HG03520 (cell line): ENCODE measurements around the gene LIN54.
"Not testable (repeated sequence)": the region's sequence is repeated elsewhere in the genome, so short reads cannot be mapped to it uniquely, and the experiment has no call there.

ENCODE experiments used
- ATAC-seq: cut with Tn5 transposase; IDR thresholded peaks from one replicate; pipeline ENCODE4 v1.9.1; 2021; ENCODE audit warnings: mild to moderate bottlenecking, moderate library complexity; ENCODE audit not compliant: unreplicated experiment

LIN54 gene

DNA sequence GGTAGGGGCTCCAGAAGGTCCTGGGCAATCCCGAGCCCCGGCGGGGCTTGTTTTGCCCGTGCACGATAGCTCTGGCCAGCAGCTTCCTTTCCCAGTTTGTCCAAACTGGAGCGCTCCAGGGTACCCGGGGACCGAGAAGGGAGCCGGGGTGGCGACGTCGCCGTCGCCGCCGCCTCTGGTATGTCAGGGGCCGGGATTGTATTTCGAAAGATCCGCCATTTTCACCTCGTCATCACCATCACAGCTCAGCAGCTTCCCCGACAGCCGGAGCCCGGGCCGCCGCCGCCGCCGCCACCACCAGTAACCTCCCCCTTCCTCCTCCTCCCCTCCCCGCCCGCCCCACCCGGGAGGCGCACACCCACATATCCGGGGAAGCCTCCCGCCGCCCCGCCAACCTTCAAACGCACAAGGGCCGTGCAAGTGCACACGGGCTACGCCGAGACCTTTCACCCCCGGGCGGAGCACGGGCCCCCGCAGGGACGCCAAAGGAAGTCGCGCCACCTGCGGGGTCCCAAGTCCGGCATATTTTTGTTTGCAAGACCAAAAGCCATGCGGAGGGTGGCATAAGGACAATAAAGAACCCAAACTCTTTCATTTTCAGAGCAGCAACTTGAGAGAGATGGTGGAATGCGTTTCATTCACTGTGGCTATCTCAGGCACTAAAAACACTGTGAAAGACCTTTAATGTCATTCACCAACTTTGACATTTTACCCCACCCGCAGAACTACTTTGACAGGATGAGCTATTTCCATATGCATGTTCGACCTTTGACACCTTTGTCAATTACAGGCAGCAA is at the start of gene LIN54:
LIN54 (minus strand) TSS at position 302 of the 797 bp plus-strand sequence. CDS start 25,979 bp downstream, outside the sequence.
- ATAC-seq = peak; percentile 36

DNA sequence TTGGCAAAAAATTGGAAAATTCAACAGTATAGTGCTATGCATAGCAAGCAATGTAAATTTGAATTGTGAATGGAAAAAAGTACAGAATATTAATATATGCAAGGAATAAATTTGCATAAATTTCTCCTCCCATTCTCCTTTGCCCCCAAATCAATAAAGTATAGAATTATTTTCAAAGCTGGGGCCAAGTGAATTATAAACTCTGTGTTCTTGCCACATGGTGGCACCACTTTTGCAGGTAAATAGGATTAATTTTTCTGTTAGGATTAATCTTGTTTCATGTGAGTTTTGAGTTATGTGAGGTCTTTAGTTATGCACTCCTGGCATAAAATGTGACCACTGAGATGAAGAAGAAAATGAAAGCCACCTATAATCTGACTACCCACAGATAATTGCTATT is 44.3 kb upstream of the LIN54 start:
- ATAC-seq = no peak

DNA sequence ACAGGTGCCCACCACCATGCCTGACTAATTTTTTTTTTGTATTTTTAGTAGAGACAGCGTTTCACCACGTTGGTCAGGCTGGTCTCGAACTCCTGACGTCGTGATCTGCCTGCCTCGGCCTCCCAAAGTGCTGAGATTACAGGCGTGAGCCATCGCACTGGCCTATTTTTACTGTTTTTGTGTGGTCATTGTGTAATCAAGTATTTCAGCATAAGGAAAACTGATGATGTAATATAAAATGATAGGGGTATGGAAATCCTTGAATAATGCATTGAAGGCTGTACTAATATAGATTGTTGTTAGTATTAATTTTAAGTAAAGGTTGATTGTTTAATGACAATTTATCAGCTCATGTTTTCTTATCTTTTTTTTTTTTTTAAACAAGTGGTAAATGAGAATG is 38.2 kb upstream of the LIN54 start:
- not testable (repeated sequence) for ATAC-seq

DNA sequence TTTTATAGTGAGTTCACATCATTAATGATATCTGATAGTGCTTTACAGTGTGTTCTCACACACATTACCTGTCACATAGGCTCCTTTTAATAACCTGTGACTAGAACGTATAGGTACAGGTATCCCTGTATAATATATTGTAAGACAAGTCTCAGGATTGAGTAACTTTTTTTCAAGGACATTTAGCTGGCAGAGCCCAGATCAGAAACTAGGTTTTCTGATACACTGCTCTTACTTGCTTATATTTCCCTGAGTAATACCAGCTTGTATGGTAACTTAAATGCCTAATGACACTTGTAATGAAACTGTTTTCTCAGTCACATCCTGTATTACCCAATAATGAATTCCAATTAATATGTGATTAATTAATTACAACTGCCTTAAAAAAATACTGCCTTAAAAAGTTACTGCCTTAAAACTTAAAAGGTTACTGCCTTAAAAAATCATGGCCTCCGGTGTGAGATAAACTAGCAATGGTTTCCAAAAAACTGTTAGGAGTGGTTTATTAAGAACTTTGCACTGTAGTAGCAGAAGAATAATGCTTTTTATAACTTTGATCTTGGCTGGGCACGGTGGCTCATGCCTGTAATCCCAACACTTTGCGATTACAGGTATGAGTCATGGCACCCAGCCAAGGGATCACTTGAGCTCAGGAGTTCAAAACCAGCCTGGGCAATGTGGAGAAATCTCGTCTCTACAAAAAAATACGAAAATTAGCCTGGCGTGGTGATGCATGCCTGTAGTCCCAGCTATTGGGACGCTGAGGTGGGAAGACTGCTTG is 36.3 kb upstream of the LIN54 start:
- no peak for ATAC-seq

DNA sequence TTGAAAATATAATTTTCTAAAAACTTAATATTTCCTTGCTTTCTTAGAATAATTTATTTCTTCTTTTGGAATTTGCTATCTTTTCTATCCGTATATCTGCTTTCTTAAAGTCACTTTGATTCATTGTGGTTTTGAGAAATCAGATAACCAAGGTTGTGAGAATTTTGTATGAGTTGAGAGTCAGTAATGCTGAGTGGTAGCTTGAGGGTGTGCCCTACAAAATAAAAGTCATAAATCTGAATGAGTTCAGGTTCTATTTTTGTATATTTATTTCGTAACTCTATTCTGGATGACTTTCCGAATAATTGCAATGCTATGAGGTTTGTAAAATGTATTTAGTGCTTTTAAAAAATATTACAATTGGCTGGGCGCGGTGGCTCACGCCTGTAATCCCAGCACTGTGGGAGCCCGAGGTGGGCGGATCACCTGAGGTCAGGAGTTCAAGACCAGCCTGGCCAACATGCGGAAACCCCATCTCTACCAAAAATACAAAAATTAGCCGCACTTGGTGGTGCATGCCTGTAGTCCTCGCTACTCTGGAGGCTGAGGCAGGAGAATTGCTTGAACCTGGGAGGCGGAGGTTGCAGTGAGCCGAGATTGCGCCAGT is 33.3 kb upstream of the LIN54 start:
- no peak for ATAC-seq

DNA sequence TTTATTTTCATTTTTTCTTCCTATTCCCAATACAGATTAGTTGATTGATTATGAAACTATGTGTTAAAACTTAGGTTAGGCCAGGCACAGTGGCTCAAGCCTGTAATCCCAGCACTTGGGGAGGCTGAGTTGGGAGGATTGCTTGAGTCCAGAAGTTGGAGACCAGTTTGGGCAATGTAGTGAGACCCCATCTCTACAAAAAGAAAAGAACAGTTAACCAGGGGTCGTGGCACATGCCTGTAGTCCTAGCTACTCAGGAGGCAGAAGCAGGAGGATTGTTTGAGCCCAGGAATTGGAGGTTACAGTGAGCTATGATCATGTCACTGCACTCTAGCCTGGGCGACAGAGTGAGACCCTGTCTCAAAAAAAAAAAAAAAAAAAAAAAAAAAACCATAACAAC is 32.5 kb upstream of the LIN54 start:
- not testable (repeated sequence) for ATAC-seq

DNA sequence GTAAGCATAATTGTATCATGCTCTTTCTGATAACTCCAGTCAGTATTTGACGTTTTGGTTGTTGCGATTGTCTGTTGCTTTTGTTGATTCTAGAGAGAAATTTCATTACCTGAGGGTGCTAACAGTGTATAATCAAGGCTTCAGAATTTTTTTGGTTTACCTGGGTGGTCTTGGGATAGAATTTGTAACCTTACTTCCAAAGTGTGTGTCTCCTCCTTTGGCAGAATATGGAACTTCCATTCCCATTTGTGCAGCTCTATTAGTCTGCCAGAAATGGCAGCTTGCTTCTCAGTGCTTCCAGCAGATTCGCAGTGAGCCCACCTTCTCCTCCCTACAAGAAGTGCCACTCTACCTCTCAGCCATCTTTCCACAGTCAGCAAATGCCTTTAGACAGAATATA is 29.6 kb upstream of the LIN54 start:
- no peak for ATAC-seq

DNA sequence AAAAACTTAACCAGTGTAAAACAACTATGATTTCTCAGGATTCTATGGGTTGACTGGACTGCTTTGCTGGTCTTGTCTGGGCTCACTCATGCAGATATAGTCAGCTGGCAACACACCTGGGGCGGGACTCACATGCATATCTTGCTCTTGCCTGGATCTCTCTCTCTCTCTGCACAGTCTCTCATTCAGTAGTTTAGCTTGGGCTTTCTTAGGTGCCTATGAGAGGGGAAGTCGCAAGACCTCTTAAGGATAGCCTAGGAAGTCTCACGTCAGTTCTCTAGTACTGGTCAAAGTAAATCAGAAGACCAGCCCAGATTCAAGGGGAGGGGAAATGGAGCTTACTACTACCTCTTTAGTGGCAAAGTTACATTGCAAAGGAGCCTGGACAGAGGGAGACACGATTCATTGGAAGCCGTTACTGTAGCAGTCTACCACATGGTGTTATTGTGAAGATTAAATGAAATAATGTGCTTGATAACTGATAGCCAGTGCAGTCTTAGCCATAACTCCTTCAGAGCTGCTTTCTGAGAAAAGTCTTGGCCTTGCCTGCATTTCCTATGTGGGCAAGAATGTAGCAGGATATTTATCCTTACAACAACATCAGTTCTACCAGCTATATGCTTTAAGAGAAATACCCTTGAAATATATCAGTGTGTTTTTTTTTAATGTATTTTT is 26.5 kb upstream of the LIN54 start:
- ATAC-seq = no peak

DNA sequence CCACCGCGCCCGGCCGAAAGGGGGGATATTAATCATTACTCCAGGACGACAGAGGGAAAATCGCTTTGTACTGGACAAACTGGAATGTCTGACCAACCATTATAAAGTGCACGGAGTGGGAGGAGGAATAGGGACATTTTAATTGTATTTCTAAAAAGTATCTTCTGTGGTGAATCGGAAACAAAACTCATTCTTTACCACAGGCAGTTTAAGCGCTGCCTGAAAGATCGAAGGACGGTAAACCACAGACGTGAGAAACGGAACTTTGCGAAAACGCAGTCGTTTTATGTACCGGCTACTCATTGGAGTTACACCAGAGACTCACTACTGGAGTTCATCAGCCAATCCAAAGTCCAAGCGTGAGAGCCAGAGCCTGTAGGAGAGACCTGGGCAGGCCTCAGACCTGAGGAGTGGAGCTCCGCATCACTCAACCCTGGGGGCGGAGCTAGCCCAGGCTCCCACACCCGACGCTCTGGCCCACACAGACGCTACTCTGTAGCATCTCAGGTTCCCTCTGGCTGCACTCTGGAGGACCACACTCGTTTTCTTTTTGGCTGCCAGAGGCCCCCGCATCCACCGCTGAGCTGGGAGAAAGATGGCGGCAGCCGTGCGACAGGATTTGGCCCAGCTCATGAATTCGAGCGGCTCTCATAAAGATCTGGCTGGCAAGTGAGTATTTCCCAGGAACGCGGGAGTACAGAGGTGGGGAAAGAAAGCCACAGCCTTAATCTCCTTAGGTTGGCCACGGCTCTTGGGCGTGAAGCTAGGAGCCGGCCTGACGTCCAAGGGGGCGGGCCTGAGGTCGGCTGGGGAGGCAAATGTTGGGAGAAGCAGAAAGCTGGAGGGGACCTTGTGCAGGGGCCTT is 24.2 kb upstream of the LIN54 start, which contains the start of gene COPS4:
COPS4 (plus strand) TSS at position 554 of the 865 bp plus-strand sequence; CDS start at position 596, 42 bp downstream.
- peak; percentile 96 for ATAC-seq

DNA sequence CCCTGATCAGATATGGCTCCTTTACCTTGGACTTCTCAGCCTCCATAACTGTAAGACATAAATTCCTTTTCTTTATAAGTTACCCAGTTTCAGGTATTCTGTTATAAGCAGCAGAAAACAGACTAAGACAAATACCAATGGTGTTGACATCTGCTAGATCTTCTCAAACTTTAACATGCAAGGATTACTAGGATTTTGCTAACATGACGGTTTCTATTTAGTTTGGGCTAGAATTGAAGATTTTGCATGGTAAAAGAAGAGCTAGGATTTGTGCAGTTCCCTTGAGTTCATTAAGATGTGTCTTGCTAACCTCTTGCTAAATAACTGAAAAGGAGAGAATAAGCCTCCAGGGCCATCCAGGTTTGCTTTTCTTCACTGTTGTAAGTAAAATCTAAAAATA is 19.1 kb upstream of the LIN54 start:
- no peak for ATAC-seq

DNA sequence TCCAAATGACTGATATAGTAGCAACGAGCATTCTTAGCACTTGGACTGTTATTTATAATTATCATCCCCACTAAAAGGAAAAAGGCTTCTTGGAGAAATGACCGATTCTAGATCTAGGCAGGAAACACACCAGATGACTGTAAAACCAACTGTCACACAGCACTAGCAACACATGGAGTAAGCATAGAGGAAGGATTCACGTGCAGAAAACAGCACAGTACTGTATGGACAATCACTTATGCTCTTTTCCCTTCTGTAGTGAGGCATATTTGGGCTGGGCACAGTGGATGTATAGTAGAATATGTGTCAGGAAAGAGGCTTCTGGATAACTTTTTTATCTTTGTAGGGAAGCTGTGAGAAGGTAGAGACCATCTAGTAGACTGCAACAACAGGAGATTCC is 18.4 kb upstream of the LIN54 start:
- ATAC-seq = no peak

DNA sequence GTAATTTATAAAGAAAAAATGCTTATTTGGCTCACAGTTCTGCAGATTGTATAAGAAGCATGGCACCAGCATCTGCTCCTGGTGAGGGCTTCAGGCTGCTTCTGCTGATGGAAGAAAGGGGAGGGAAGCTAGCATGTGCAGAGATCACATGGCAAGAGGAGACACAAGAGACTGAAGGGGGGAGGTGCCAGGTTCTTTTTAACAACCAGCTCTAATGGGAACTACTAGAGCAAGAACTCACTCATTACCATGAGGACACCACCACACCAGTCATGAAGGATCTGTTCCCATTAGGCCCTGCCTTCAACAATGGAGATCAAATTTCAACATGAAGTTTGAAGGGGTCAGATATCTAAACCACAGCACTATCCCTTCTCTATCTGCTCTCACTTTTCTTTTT is 14.9 kb upstream of the LIN54 start:
- no peak for ATAC-seq

DNA sequence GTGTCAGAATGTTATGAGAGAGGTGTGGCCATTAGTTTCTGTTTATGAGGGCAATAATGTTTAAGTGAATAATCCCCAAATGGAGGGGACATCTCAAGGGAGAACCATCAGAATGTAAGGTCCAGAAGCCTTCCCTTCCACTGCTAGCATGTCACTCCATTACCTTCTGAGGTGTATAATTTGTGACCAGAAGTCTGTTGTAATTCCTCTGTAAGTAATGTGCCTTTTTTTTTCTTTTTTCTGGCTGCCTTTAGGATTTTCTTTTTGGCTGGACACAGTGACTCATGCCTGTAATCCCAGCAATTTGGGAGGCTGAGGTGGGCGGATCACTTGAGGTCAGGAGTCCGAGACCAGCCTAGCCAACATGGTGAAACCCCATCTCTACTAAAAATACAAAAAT is 13.6 kb upstream of the LIN54 start:
- ATAC-seq = no peak

DNA sequence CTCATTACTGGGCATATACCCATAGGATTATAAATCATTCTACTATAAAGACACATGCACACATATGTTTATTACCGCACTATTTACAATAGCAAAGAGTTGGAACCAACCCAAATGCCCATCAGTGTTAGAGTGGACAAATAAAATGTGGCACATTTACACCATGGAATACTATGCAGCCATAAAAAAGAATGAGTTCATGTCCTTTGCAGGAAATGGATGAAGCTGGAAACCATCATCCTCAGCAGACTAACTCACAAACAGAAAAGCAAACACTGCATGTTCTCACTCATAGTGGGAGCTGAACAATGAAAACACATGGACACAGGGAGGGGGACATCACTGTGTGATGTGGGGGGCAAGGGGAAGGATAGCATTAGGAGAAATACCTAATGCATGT is 13.0 kb upstream of the LIN54 start:
- ATAC-seq = not testable (repeated sequence)

DNA sequence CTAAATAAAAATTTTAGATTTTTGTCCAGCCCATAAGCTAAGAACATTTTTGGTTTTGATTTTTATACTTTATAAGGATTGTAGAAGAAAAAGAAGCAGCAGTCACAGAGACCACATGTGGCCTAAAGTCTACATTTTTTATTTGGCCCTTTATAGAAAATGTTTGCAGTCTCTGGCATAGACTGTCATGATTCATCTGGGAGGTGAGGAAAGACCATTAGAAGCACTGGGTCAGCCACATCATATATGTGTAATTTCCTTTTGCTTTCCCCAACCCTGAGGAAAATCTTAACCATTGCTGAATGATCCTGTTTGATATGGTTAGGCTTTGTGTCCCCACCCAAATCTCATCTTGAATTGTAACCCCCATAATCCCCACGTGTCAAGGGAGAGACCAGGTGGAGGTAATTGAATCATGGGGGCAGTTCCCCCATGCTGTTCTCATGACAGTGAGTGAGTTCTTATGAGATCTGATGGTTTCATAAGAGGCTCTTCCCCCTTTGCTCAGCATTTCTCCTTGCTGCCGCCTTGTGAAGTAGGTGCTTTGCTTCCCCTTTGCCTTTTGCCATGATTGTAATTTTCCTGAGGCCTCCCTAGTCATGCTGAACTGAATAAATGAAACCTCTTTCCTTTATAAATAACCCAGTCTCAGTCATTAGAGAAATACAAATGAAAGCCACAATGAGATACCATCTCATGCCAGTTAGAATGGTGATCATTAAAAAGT is 12.3 kb upstream of the LIN54 start:
- no peak for ATAC-seq

DNA sequence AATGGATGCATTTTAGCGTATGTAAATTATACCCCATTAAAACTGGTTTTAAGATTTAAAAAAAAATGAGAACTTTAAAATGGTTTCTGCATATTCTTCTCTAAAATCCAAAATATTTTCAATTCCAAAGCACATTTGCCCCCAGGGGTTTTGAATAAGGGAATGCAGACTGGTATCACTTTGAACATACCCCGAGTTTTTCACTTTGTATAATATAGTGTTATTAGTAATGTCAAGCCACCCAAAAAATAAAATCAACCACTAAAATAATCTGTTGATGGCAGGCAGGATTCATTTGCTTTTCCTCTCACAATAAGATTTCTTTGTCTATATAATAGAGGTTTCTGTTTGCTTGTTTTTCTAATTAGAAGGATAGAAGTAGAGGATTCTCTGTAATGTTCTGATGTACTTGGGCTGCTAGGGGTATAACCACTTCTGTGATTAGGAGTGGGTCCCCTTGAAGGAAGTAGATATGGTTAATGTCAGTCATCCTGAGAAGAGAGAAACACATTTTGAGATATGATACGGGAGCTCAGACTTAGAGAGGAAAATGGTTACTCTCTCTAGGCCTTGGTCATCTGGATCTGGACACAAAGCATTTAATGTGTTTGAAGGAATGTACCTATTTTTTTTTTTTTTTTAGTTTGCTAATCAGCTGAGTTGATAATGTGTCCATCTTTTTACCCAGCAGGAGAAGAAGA is 9.3 kb upstream of the LIN54 start:
- ATAC-seq = no peak

DNA sequence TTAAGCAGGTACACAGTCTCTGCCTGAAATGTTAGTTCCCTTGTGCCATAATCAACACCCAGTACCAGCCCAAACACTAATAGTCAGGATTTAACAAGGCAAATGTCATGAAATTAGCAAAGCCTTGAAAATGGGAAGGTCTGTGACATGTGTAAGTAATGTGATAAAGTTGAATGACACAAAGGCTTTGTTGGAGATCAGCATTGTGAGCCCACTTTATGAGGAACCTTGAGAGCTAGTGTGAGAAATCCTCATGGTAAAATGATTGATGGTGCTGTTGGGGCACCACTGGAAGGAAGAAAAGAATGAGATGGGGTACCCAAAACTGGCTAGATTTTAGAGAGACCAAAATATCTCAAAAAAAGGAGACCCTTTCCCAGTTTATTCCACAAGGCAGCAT is 3.3 kb upstream of the LIN54 start:
- ATAC-seq = no peak

DNA sequence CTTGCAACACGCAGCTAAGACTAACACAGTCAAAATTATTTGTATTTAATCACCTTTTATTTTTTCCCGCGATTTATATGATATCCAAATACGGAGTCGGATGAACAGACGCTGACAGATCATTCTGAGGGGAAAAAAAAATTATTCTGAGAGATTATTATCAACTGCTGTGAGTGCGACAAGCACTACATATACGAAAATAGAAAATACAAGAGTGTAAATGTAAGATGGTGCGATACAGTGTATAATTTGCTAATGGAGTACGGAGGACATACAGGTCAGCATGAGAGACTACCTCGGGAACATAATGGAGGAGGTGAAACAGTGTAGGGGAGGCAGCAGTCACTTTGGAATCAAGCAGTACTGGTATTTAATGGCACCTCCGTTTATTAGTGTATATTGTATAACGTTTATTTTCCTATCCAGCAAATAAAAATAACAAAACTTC is 2.8 kb upstream of the LIN54 start:
- no peak for ATAC-seq
